Karpas-422 (cell line): ENCODE measurements around the gene NAGK. TPM values are rescaled to one million over a fixed set of nuclear protein-coding genes. Genes with fewer than 3 reads are reported as not detected.

Source experiments
- DNase-seq: peaks from one replicate; pipeline ENCODE4 v3.0.0-alpha.2; 2015
- H2AFZ ChIP-seq: fragments of 200-600 bp; sonication (generic); 2 replicates; pipeline ENCODE4 v1.6.1; 2014; ENCODE audit warnings: antibody characterized with exemption, low read length, mixed read lengths
- H3K27ac ChIP-seq: fragments of 200-600 bp; sonication (generic); 2 replicates; pipeline ENCODE4 v1.5.1; 2014; ENCODE audit warnings: mild to moderate bottlenecking, low read length, moderate library complexity
- H3K27me3 ChIP-seq: fragments of 200-600 bp; sonication (generic); 2 replicates; pipeline ENCODE4 v1.6.1; 2014; ENCODE audit warnings: low read length, mixed read lengths
- H3K36me3 ChIP-seq: fragments of 200-600 bp; sonication (generic); 2 replicates; pipeline ENCODE4 v1.6.1; 2014; ENCODE audit warnings: low read length, mixed read lengths; ENCODE audit not compliant: insufficient read depth
- H3K4me1 ChIP-seq: fragments of 200-600 bp; sonication (generic); 2 replicates; pipeline ENCODE4 v1.6.1; 2014; ENCODE audit warnings: mild to moderate bottlenecking, low read length, mixed read lengths
- H3K4me2 ChIP-seq: fragments of 200-600 bp; sonication (generic); 2 replicates; pipeline ENCODE4 v1.6.1; 2014; ENCODE audit warnings: low read length, low read depth, mild to moderate bottlenecking; ENCODE audit not compliant: poor library complexity, severe bottlenecking
- H3K4me3 ChIP-seq: fragments of 200-600 bp; sonication (generic); 2 replicates; pipeline ENCODE4 v1.5.1; 2014; ENCODE audit warnings: mild to moderate bottlenecking, antibody characterized with exemption, low read length, mixed read lengths
- H3K79me2 ChIP-seq: fragments of 200-600 bp; sonication (generic); 2 replicates; pipeline ENCODE4 v1.6.1; 2014; ENCODE audit warnings: mild to moderate bottlenecking, low read length, mixed read lengths
- H3K9ac ChIP-seq: fragments of 200-600 bp; sonication (generic); 2 replicates; pipeline ENCODE4 v1.6.0; 2014; ENCODE audit warnings: low read length
- H3K9me2 ChIP-seq: fragments of 200-600 bp; sonication (generic), shearing (Covaris generic); replicated peaks from 2 replicates; pipeline ENCODE4 v1.6.0; 2014; ENCODE audit warnings: mild to moderate bottlenecking, low read length, moderate library complexity; ENCODE audit not compliant: insufficient read depth
- H3K9me3 ChIP-seq: fragments of 300-700, 200-600 bp; sonication (generic); 2 replicates; pipeline ENCODE4 v1.6.1; 2014; ENCODE audit warnings: low read length, mixed read lengths
- H4K20me1 ChIP-seq: fragments of 200-600 bp; sonication (generic); 2 replicates; pipeline ENCODE4 v1.6.1; 2014; ENCODE audit warnings: mild to moderate bottlenecking, antibody characterized with exemption, low read length, low read depth; ENCODE audit not compliant: insufficient read depth
- total RNA-seq: library from RNA; depleted of rRNA; stranded (reverse); fragments of >200 nt; shearing (Covaris generic); gene quantifications from 2 replicates; pipeline ENCODE4 v1.2.3, GENCODE V29; 2014; ENCODE audit warnings: low replicate concordance

NAGK gene
- total RNA-seq, 1 experiment from 2014 or later, result 38.2 TPM

- H3K27me3 ChIP-seq, result no peaks in the 10 kb centered on the region
- H2AFZ ChIP-seq, result peak overlapping the region; percentile 27; the same call in 1 of the 2 replicates
- DNase-seq, result peak; percentile 40
- H3K9me2 ChIP-seq, result no peaks in the 10 kb centered on the region
- peaks cover 50% of the 10 kb centered on the region for H3K4me1 ChIP-seq
- H3K27ac ChIP-seq, result peak overlapping the region; percentile 22
- peak overlapping the region; percentile 9 for H3K9ac ChIP-seq
- H3K79me2 ChIP-seq, result peaks cover 19% of the 10 kb centered on the region
- no peaks in the 10 kb centered on the region for H3K9me3 ChIP-seq
- no peak overlapping the region for H3K4me3 ChIP-seq
- H3K4me2 ChIP-seq, result no peak overlapping the region
- H4K20me1 ChIP-seq, result peaks cover 4% of the 10 kb centered on the region; the same call in 1 of the 2 replicates
- no peaks in the 10 kb centered on the region for H3K36me3 ChIP-seq
Observed at GRCh38 chr2:71064754-71065621, 3.5 kb upstream of the NAGK start.

DNA sequence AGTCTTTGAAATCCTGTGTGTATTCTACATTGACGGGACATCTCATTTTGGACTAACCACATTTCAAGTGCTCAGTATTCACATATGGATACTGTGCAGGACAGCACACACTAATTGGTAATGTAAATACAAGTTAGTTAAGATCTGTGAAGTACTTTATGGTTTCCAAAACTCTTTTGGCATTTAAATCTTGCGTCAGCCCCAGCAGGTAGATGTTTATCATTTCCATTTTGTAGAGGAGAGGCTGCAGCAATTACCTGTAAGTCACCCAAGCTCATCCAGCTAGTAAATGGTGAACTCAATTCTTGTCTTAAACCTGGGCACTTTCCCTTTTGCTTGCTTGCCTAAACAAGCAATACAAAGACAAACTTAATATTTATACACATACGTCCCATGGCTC, 1.6 kb upstream of the NAGK start:
- Histone ChIP-seq H3K4me1 (peaks cover 68% of the 10 kb centered on the region), H3K9ac (peak overlapping the region; percentile 79), H3K27ac (no peak overlapping the region), H3K4me3 (peak overlapping the region; percentile 72), H3K4me2 (peak overlapping the region; percentile 96), H3K79me2 (peaks cover 23% of the 10 kb centered on the region), H3K9me2 (no peaks in the 10 kb centered on the region), H3K9me3 (no peaks in the 10 kb centered on the region), H2AFZ (no peak overlapping the region), H3K27me3 (no peaks in the 10 kb centered on the region), H4K20me1 (peaks cover 4% of the 10 kb centered on the region; the same call in 1 of the 2 replicates), H3K36me3 (no peaks in the 10 kb centered on the region)
- no peak for DNase-seq

DNA sequence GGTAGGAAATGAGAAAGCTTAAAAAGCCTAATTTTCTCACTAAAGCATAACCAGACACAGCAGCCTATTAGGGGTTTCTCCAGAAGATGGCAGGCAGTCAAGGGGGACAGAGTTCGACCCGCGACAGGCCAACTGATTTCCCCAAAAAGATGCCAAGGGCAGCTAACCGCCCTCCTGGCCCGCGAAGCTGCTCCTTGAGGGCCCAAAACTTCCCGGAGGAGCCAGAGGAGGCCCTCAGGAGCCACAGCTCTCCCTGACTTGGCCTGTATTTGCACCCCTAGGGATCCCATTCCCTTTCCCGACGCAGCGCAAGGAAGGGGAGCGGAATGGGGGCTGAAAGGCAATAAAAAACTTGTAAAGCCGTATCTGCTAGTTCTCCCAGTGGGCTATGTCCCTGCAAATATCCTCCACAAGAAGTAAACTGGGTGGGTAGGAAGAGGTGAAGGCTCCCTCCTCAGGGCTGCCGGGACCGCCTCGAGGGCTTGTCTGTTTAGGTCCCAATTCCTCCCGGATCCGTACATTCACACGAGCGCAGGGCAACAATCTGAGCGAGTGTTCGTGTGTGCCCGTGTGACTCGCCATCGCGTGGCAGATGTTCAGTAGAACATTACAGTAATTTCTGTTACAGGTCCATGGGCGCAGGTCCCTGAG, 756 bp upstream of the NAGK start:
- H3K9me3 ChIP-seq, result no peaks in the 10 kb centered on the region
- H2AFZ ChIP-seq, result peak overlapping the region; percentile 30; the same call in 1 of the 2 replicates
- peaks cover 4% of the 10 kb centered on the region; the same call in 1 of the 2 replicates for H4K20me1 ChIP-seq
- DNase-seq, result peak; percentile 59
- H3K27me3 ChIP-seq, result no peaks in the 10 kb centered on the region
- H3K27ac ChIP-seq, result peak overlapping the region; percentile 5; the same call in 1 of the 2 replicates
- H3K4me1 ChIP-seq, result peaks cover 77% of the 10 kb centered on the region
- peak overlapping the region; percentile 79 for H3K9ac ChIP-seq
- H3K79me2 ChIP-seq, result peaks cover 25% of the 10 kb centered on the region
- H3K9me2 ChIP-seq, result no peaks in the 10 kb centered on the region
- no peaks in the 10 kb centered on the region for H3K36me3 ChIP-seq
- H3K4me3 ChIP-seq, result peak overlapping the region; percentile 72
- peak overlapping the region; percentile 96 for H3K4me2 ChIP-seq

DNA sequence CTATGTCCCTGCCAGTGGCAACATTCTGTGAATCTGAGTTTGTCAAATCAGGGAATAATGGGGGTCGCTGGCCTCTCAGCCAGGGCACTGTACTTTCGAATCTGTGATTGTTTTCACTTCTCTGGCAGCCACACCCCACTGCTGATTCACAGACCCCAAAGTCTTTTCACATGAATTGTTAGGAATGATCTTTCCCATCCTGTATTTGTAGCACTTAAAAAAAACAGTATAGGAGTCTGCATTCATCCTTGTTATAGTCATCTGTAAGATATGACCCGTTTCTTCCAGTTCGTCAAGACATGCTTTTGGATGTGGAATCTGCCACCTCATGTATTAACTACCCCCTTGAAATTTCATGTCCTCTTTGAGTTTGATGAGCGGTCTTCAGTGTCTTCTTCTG, 928 bp downstream of the NAGK start:
- DNase-seq, result no peak
- H3K79me2 ChIP-seq, result peaks cover 36% of the 10 kb centered on the region
- H3K9me3 ChIP-seq, result no peaks in the 10 kb centered on the region
- peak overlapping the region; percentile 79 for H3K9ac ChIP-seq
- H3K4me3 ChIP-seq, result peak overlapping the region; percentile 72
- no peaks in the 10 kb centered on the region for H3K27me3 ChIP-seq
- no peaks in the 10 kb centered on the region for H3K9me2 ChIP-seq
- H3K4me1 ChIP-seq, result peaks cover 78% of the 10 kb centered on the region
- peak overlapping the region; percentile 96 for H3K4me2 ChIP-seq
- 0 out of 2 replicates have a peak, but pooled peaks cover 4% of the 10 kb centered on the region for H3K36me3 ChIP-seq
- H4K20me1 ChIP-seq, result peaks cover 4% of the 10 kb centered on the region; the same call in 1 of the 2 replicates
- H2AFZ ChIP-seq, result no peak overlapping the region
- H3K27ac ChIP-seq, result no peak overlapping the region

DNA sequence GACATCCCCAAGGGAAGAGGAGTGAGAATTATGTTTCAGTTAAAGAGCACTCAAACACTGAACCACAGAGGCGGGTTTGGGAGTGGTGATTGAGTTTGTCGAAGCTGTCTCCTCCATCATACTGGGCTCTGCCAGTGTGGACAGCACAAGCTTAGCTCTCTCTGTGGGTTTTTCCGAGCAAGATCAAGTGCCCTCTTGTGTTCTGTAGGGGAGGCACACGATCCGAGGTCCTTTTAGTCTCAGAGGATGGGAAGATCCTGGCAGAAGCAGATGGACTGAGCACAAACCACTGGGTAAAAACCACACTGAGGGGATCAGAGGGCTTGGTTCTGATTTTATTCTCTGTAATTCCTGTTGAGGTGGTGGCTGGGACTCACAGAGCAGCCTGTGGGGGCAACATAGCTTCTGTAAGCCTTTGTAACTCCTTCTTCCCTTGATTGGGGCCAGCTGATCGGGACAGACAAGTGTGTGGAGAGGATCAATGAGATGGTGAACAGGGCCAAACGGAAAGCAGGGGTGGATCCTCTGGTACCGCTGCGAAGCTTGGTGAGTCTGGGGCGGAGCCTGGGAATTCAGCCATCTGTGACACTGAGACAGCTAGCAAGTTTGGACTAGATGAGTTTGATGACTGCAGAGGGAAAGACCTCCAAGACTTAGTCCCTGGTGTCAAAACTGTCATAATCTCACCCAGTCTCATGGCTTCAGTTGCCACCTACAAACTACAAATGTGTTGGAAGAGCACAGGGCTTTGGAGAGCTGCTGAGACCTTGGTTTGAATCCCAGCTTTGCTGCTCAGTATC, 2.0 kb downstream of the NAGK start:
- Histone ChIP-seq H4K20me1 (peaks cover 4% of the 10 kb centered on the region; the same call in 1 of the 2 replicates), H3K27ac (peak overlapping the region; percentile 85), H3K4me2 (peak overlapping the region; percentile 96), H2AFZ (no peak overlapping the region), H3K9ac (peak overlapping the region; percentile 52), H3K9me3 (no peaks in the 10 kb centered on the region), H3K4me3 (peak overlapping the region; percentile 31; the same call in 1 of the 2 replicates), H3K36me3 (0 out of 2 replicates have a peak, but pooled peaks cover 4% of the 10 kb centered on the region), H3K4me1 (peaks cover 67% of the 10 kb centered on the region), H3K9me2 (no peaks in the 10 kb centered on the region), H3K79me2 (peaks cover 36% of the 10 kb centered on the region), H3K27me3 (no peaks in the 10 kb centered on the region)
- DNase-seq, result peak; percentile 74

- Histone ChIP-seq H3K27me3 (no peaks in the 10 kb centered on the region), H2AFZ (peak overlapping the region; percentile 69), H3K79me2 (peaks cover 36% of the 10 kb centered on the region), H3K9me3 (no peaks in the 10 kb centered on the region), H3K4me3 (peak overlapping the region; percentile 52), H3K4me2 (peak overlapping the region; percentile 72), H4K20me1 (peaks cover 4% of the 10 kb centered on the region; the same call in 1 of the 2 replicates), H3K4me1 (peaks cover 56% of the 10 kb centered on the region), H3K9me2 (no peaks in the 10 kb centered on the region), H3K27ac (peak overlapping the region; percentile 85), H3K36me3 (0 out of 2 replicates have a peak, but pooled peaks cover 4% of the 10 kb centered on the region), H3K9ac (peak overlapping the region; percentile 65)
- peak; percentile 99 for DNase-seq
Observed at GRCh38 chr2:71071681-71072398, 3.4 kb downstream of the NAGK start.

DNA sequence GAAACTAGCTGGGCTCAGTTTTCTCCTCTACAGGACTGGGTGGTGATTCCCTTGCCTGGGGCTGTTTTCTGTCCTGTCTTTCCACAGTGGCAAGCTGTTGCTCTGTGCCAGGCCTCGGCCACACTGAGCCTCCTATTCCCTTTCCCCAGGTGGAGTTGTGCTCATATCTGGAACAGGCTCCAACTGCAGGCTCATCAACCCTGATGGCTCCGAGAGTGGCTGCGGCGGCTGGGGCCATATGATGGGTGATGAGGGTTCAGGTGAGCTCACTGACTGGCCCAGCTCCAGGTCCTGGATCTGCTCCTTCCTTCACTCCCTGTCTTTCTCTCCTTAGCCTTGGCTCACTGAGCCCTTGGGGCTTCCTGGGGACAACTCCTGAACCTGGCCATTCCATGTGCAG, 4.0 kb downstream of the NAGK start:
- Histone ChIP-seq H3K9me2 (no peaks in the 10 kb centered on the region), H3K79me2 (peaks cover 35% of the 10 kb centered on the region), H3K9me3 (no peaks in the 10 kb centered on the region), H3K27me3 (no peaks in the 10 kb centered on the region), H3K4me3 (peak overlapping the region; percentile 52), H3K4me1 (peaks cover 49% of the 10 kb centered on the region), H4K20me1 (peaks cover 4% of the 10 kb centered on the region; the same call in 1 of the 2 replicates), H3K4me2 (peak overlapping the region; percentile 72), H3K27ac (peak overlapping the region; percentile 85), H3K36me3 (0 out of 2 replicates have a peak, but pooled peaks cover 4% of the 10 kb centered on the region), H2AFZ (peak overlapping the region; percentile 69), H3K9ac (peak overlapping the region; percentile 65)
- no peak for DNase-seq
